HepG2 (cell line): ENCODE results near the gene THSD1. TPM values are rescaled to one million over a fixed set of nuclear protein-coding genes. Genes with fewer than 3 reads are reported as not detected.

Source experiments
- ATAC-seq: fragments of 200-7000 bp; cut with Tn5 transposase; 3 replicates; pipeline ENCODE4 v1.9.1; 2020; ENCODE audit warnings: mild to moderate bottlenecking, moderate library complexity
- BruUV-seq: library from RNA; stranded (reverse); fragments of 400-500 nt; replicated peaks from 2 replicates; lab custom pipeline; 2021; lab: Mats Ljungman, UMichigan
- CTCF ChIA-PET: fragments of 300-600 bp; formaldehyde crosslinking; extraction: SDS; loops from one replicate; lab custom pipeline; 2021; ENCODE audit warnings: low total read pairs, inconsistent platforms, low intra/inter-chr PET ratio; lab: Yijun Ruan, JAX
- POLR2A ChIA-PET: fragments of 350-600 bp; sonication (Branson Sonifier 250); formaldehyde crosslinking; loops from one replicate; lab custom pipeline; 2020; ENCODE audit warnings: antibody characterized with exemption, inconsistent platforms; lab: Yijun Ruan, JAX
- DNase-seq: peaks from one replicate; pipeline ENCODE4 v3.0.0-alpha.2; 2015; ENCODE audit warnings: low spot score
- FAIRE-seq: peaks from 3 replicates; lab custom pipeline; 2011; peaks lifted over from hg19 to GRCh38; lab: Jason Lieb, UNC
- H2AFZ ChIP-seq: one replicate; pipeline ENCODE4 v1.6.1; 2011; ENCODE audit warnings: low read length, inconsistent platforms
- H3K27ac ChIP-seq: fragments of 300-600 bp; 3 replicates; pipeline ENCODE4 v1.8.0; 2011; ENCODE audit warnings: mixed run types, mild to moderate bottlenecking, mixed read lengths, low read length, inconsistent platforms; ENCODE audit not compliant: insufficient read depth; ENCODE audit errors: extremely low read length
- H3K27me3 ChIP-seq, 2 experiments: fragments of 200-600 bp in 1 of 2; 2 replicates in 1 of 2; 3 replicates in 1 of 2; pipeline versions ENCODE4 v1.6.0 to v1.8.0; 2011; ENCODE audit warnings: low read length in 2 of 2, mild to moderate bottlenecking in 2 of 2, moderate library complexity in 2 of 2, inconsistent platforms in 1 of 2; ENCODE audit not compliant: insufficient read depth in 2 of 2, control insufficient read depth in 1 of 2
- H3K36me3 ChIP-seq, 2 experiments: fragments of 200-600 bp in 1 of 2; replicated peaks in 1 of 2; 2 replicates in 1 of 2; 3 replicates in 1 of 2; pipeline versions ENCODE4 v1.5.1 to v1.8.0; 2011; ENCODE audit warnings: low read length in 2 of 2, inconsistent platforms in 1 of 2; ENCODE audit not compliant: insufficient read depth in 2 of 2, control insufficient read depth in 1 of 2
- H3K4me1 ChIP-seq: 2 replicates; pipeline ENCODE4 v1.5.1; 2012; ENCODE audit warnings: low read length, inconsistent platforms; ENCODE audit not compliant: insufficient read depth
- H3K4me2 ChIP-seq: 2 replicates; pipeline ENCODE4 v1.6.0; 2011; ENCODE audit warnings: low read depth, low read length, inconsistent platforms
- H3K4me3 ChIP-seq, 3 experiments: fragments of 200-600 bp in 1 of 3; sonication (generic), shearing (Covaris generic) in 1 of 3; replicated peaks in 1 of 3; 2 replicates each; pipeline ENCODE4 v1.5.1; 2011 to 2016; ENCODE audit warnings: low read length in 3 of 3, inconsistent platforms in 2 of 3, low read depth in 2 of 3, mild to moderate bottlenecking in 2 of 3, control low read depth in 1 of 3, mixed read lengths in 1 of 3; ENCODE audit not compliant: insufficient read depth in 1 of 3
- H3K79me2 ChIP-seq: one replicate; pipeline ENCODE4 v1.6.1; 2011; ENCODE audit warnings: low read length, inconsistent platforms; ENCODE audit not compliant: insufficient read depth
- H3K9ac ChIP-seq: 2 replicates; pipeline ENCODE4 v1.6.0; 2011; ENCODE audit warnings: mild to moderate bottlenecking, low read depth, low read length, inconsistent platforms; ENCODE audit not compliant: insufficient read depth
- H3K9me3 ChIP-seq: 2 replicates; pipeline ENCODE4 v1.5.1; 2012; ENCODE audit warnings: mild to moderate bottlenecking, low read length
- H4K20me1 ChIP-seq: 2 replicates; pipeline ENCODE4 v1.6.0; 2011; ENCODE audit warnings: inconsistent platforms, mild to moderate bottlenecking, low read length, moderate library complexity; ENCODE audit not compliant: insufficient read depth
- BRD4 ChIP-seq: sonication (generic); formaldehyde crosslinking; IDR thresholded peaks from 2 replicates; pipeline ENCODE4 v1.4.0; 2020; ENCODE audit warnings: missing genetic modification reagents
- EZH2 ChIP-seq: conservative IDR thresholded peaks from 2 replicates; pipeline ENCODE4 v1.6.1; 2012; ENCODE audit warnings: mild to moderate bottlenecking, low read depth, low read length, moderate library complexity
- HNRNPK ChIP-seq: fragments of 200-400 bp; formaldehyde crosslinking; IDR thresholded peaks from 2 replicates; pipeline ENCODE4 v1.6.1; 2018; ENCODE audit warnings: low read length, low read depth, moderate library complexity, mild to moderate bottlenecking; ENCODE audit not compliant: poor library complexity, severe bottlenecking
- MEIS2 ChIP-seq: sonication (generic); formaldehyde crosslinking; IDR thresholded peaks from 2 replicates; pipeline ENCODE4 v1.9.0; 2021; ENCODE audit warnings: mild to moderate bottlenecking, missing genetic modification reagents
- SRSF9 ChIP-seq: fragments of 200-400 bp; formaldehyde crosslinking; IDR thresholded peaks from 2 replicates; pipeline ENCODE4 v1.6.1; 2018; ENCODE audit warnings: borderline replicate concordance, mild to moderate bottlenecking, low read depth, low read length; ENCODE audit not compliant: insufficient read depth, poor library complexity, severe bottlenecking
- ZFP36 ChIP-seq: fragments of 150-350 bp; IDR thresholded peaks from 2 replicates; pipeline ENCODE4 v1.6.1; 2018; ENCODE audit warnings: borderline replicate concordance, low read length, low read depth; ENCODE audit not compliant: partially characterized antibody
- ZNF121 ChIP-seq: sonication (generic); formaldehyde crosslinking; IDR thresholded peaks from 2 replicates; pipeline ENCODE4 v1.5.0; 2020; ENCODE audit warnings: mild to moderate bottlenecking, missing genetic modification reagents
- ZNF337 ChIP-seq: sonication (generic); formaldehyde crosslinking; IDR thresholded peaks from 2 replicates; pipeline ENCODE4 v1.5.1; 2020; ENCODE audit warnings: missing genetic modification reagents, low read depth, mild to moderate bottlenecking, borderline replicate concordance
- ZNF615 ChIP-seq: sonication (generic); formaldehyde crosslinking; IDR thresholded peaks from 2 replicates; pipeline ENCODE4 v1.5.0; 2020; ENCODE audit warnings: mild to moderate bottlenecking, missing genetic modification reagents, borderline replicate concordance
- ZNF816 ChIP-seq: sonication (generic); formaldehyde crosslinking; IDR thresholded peaks from 2 replicates; pipeline ENCODE4 v1.8.0; 2022; ENCODE audit warnings: missing genetic modification reagents, mild to moderate bottlenecking, borderline replicate concordance
- WGBS: methylation state at CpG from one replicate; pipeline ENCODE4 v1.1.6; 2017; ENCODE audit warnings: low lambda C conversion rate; 5-methylcytosine and 5-hydroxymethylcytosine counted together
- in situ Hi-C: cut with HindIII; loops from 2 replicates; pipeline ENCODE4 v1.10.0; 2017; ENCODE audit warnings: low pct_unique_long_range_greater_than_20kb; ENCODE audit not compliant: extremely low pct_ligation_motif_present
- intact Hi-C: fragments of 100-400 bp; cut with micrococcal nuclease; formaldehyde crosslinking; loops from one replicate; pipeline ENCODE4 v1.10.0; 2022; ENCODE audit not compliant: unreplicated experiment
- polyA plus RNA-seq, 8 experiments: library from polyadenylated mRNA; depleted of rRNA in 3 of 8; stranded (reverse) in 7 of 8; unstranded in 1 of 8; fragments of >200 nt; fragmentation: Illumina TruSeq in 4 of 8; extraction: Trizol in 4 of 8; gene quantifications; 2 replicates each; pipeline versions ENCODE4 v1.2.1 to v1.2.3, GENCODE V29; 2011 to 2016; ENCODE audit warnings: low read depth in 4 of 8, missing spikeins in 1 of 8, mixed read lengths in 1 of 8; ENCODE audit not compliant: insufficient read depth in 1 of 8
- total RNA-seq, 5 experiments: library from RNA; depleted of rRNA; stranded (reverse); fragments of >200 nt; fragmentation: Illumina TruSeq; extraction: Trizol; gene quantifications; 2 replicates each; pipeline ENCODE4 v1.2.3, GENCODE V29; 2016; ENCODE audit warnings: low read depth in 1 of 5
- TF ChIP-seq, protein P1 (sequence below): sonication (generic); formaldehyde crosslinking; IDR thresholded peaks from 2 replicates; pipeline ENCODE4 v1.5.0; 2020; ENCODE audit warnings: mild to moderate bottlenecking, missing genetic modification reagents
- TF ChIP-seq, protein P2 (sequence below): sonication (generic); formaldehyde crosslinking; IDR thresholded peaks from 2 replicates; pipeline ENCODE4 v1.4.0; 2020; ENCODE audit warnings: missing genetic modification reagents

The THSD1 gene
- total and polyA plus RNA-seq, 2 of the 13 experiments (the other 11 are each of a cell fraction or from before 2014, with no cell fraction given), result 0.11 to 0.15 TPM

DNA sequence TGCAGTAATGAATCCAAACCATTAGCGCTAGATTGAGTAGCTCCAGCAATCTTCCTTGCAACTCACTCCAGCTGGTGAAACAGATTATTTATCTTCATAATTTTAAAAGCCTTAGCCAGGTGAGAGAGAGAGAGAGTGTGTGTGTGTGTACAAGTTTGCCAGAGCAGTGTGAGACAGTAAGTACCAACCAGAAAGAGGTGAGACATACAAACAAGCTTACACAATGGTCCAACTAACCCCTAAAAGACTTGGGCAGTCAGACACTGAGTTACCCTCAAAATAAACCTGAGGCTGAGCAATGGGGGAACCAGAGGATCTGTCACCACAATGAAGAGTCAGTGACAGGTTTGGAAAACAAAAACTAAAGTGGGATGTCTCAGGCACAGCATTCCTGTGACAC is 8.1 kb upstream of the THSD1 start:
- Histone ChIP-seq H3K27ac (no peak overlapping the region), H3K27me3 (no peaks in the 10 kb centered on the region), H4K20me1 (no peaks in the 10 kb centered on the region), H3K4me1 (no peaks in the 10 kb centered on the region), H2AFZ (no peak overlapping the region), H3K9ac (no peak overlapping the region), H3K79me2 (no peaks in the 10 kb centered on the region), H3K4me2 (no peak overlapping the region), H3K36me3 (peaks cover 9 to 21% of the 10 kb centered on the region in 2 experiments), H3K9me3 (no peaks in the 10 kb centered on the region), H3K4me3 (no peak overlapping the region)
- in situ Hi-C loops (no loop called here), intact Hi-C loops (no loop called here)
- 100% methylated on average over 1 of the region's 1 CpG for WGBS
- POLR2A ChIA-PET, result no interaction called here
- DNase-seq, result no peak
- no peak for FAIRE-seq
- CTCF ChIA-PET, result no interaction called here
- TF ChIP-seq ZFP36, result no peak
- TF ChIP-seq BRD4 (CRISPR knock-in tag), result no peak
- TF ChIP-seq ZNF121 (CRISPR knock-in tag), result no peak
- no peak for TF ChIP-seq ZNF337 (CRISPR knock-in tag)
- no peak for ATAC-seq
- no TSS peak for BruUV-seq

DNA sequence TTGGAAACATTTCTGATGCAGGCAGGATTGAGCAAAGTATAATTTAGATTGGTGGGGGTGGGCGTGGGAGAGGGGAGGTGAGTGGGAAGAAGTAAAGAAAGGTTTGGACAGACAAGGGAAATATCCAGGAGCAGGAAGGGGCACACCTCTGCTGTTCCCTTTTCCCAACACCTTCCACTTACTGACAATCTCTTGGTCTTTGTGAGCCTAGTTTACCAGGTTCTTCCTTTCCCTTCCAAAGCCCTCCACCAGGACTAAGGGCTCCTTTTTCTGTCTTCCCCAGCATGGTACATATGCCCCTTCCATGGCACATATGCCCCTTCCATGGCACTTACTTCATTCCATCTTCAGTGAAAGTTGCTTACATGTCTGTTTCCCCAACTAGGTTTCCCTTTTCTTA is 6.2 kb upstream of the THSD1 start:
- ATAC-seq (no peak), DNase-seq (no peak), FAIRE-seq (no peak)
- Histone ChIP-seq H2AFZ (no peak overlapping the region), H3K9me3 (no peaks in the 10 kb centered on the region), H3K27ac (no peak overlapping the region), H3K27me3 (no peaks in the 10 kb centered on the region), H3K79me2 (no peaks in the 10 kb centered on the region), H3K36me3 (peaks cover 9 to 17% of the 10 kb centered on the region in 2 experiments), H3K4me3 (no peak overlapping the region), H3K9ac (no peak overlapping the region), H3K4me2 (no peak overlapping the region), H4K20me1 (no peaks in the 10 kb centered on the region), H3K4me1 (no peaks in the 10 kb centered on the region)
- BruUV-seq, result no TSS peak
- intact Hi-C loops (no loop called here), in situ Hi-C loops (no loop called here)
- 100% methylated on average over 1 of the region's 1 CpG for WGBS
- ChIA-PET POLR2A (no interaction called here), CTCF (no interaction called here)
- TF ChIP-seq EZH2, result no peak
- no peak for TF ChIP-seq ZNF615
- no peak for TF ChIP-seq ZNF816 (CRISPR knock-in tag)
- TF ChIP-seq, protein P1, sequence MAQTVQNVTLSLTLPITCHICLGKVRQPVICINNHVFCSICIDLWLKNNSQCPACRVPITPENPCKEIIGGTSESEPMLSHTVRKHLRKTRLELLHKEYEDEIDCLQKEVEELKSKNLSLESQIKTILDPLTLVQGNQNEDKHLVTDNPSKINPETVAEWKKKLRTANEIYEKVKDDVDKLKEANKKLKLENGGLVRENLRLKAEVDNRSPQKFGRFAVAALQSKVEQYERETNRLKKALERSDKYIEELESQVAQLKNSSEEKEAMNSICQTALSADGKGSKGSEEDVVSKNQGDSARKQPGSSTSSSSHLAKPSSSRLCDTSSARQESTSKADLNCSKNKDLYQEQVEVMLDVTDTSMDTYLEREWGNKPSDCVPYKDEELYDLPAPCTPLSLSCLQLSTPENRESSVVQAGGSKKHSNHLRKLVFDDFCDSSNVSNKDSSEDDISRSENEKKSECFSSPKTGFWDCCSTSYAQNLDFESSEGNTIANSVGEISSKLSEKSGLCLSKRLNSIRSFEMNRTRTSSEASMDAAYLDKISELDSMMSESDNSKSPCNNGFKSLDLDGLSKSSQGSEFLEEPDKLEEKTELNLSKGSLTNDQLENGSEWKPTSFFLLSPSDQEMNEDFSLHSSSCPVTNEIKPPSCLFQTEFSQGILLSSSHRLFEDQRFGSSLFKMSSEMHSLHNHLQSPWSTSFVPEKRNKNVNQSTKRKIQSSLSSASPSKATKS (CRISPR knock-in tag), result no peak
- peak; percentile 18 for TF ChIP-seq HNRNPK
- no peak for TF ChIP-seq MEIS2
- TF ChIP-seq, protein P2, sequence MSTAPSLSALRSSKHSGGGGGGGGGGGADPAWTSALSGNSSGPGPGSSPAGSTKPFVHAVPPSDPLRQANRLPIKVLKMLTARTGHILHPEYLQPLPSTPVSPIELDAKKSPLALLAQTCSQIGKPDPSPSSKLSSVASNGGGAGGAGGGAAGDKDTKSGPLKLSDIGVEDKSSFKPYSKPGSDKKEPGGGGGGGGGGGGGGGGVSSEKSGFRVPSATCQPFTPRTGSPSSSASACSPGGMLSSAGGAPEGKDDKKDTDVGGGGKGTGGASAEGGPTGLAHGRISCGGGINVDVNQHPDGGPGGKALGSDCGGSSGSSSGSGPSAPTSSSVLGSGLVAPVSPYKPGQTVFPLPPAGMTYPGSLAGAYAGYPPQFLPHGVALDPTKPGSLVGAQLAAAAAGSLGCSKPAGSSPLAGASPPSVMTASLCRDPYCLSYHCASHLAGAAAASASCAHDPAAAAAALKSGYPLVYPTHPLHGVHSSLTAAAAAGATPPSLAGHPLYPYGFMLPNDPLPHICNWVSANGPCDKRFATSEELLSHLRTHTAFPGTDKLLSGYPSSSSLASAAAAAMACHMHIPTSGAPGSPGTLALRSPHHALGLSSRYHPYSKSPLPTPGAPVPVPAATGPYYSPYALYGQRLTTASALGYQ (CRISPR knock-in tag), result no peak
- TF ChIP-seq SRSF9, result no peak
